Hepatocyte (in vitro differentiated cells): ENCODE results near the gene HSCB. TPM values are rescaled to one million over a fixed set of nuclear protein-coding genes. Genes with fewer than 3 reads are reported as not detected.

Source experiments
- DNase-seq: peaks from one replicate; pipeline ENCODE4 v3.0.0-alpha.2; 2016; ENCODE audit warnings: low spot score
- H2AFZ ChIP-seq: fragments of 200-600 bp; sonication (generic); 2 replicates; pipeline ENCODE4 v1.6.0; 2016; ENCODE audit warnings: antibody characterized with exemption, mild to moderate bottlenecking
- H3K27ac ChIP-seq: fragments of 200-600 bp; sonication (generic); 2 replicates; pipeline ENCODE4 v1.5.1; 2016; ENCODE audit warnings: mild to moderate bottlenecking
- H3K27me3 ChIP-seq: fragments of 200-600 bp; sonication (generic); 2 replicates; pipeline ENCODE4 v1.6.1; 2016
- H3K36me3 ChIP-seq: fragments of 200-600 bp; sonication (generic); replicated peaks from 2 replicates; pipeline ENCODE4 v1.5.1; 2016; ENCODE audit warnings: low read depth; ENCODE audit not compliant: insufficient read depth
- H3K4me1 ChIP-seq: fragments of 200-600 bp; sonication (generic); 2 replicates; pipeline ENCODE4 v1.5.1; 2016; ENCODE audit warnings: mild to moderate bottlenecking, moderate library complexity; ENCODE audit not compliant: insufficient read depth
- H3K4me2 ChIP-seq: fragments of 200-600 bp; sonication (generic); 2 replicates; pipeline ENCODE4 v1.6.0; 2016
- H3K4me3 ChIP-seq: fragments of 200-600 bp; sonication (generic); 2 replicates; pipeline ENCODE4 v1.5.1; 2016; ENCODE audit warnings: mild to moderate bottlenecking
- H3K79me2 ChIP-seq: fragments of 200-600 bp; sonication (generic); 2 replicates; pipeline ENCODE4 v1.6.0; 2017; ENCODE audit warnings: mild to moderate bottlenecking
- H3K9me2 ChIP-seq: fragments of 200-600 bp; sonication (generic); replicated peaks from 2 replicates; pipeline ENCODE4 v1.6.0; 2017; ENCODE audit warnings: mild to moderate bottlenecking; ENCODE audit not compliant: insufficient read depth
- H3K9me3 ChIP-seq: fragments of 200-600 bp; sonication (generic); 2 replicates; pipeline ENCODE4 v1.5.1; 2016; ENCODE audit warnings: low read depth, mild to moderate bottlenecking
- H4K20me1 ChIP-seq: fragments of 200-600 bp; sonication (generic); 2 replicates; pipeline ENCODE4 v1.6.0; 2016; ENCODE audit warnings: mild to moderate bottlenecking; ENCODE audit not compliant: insufficient read depth, poor library complexity, severe bottlenecking
- EZH2 ChIP-seq: fragments of 200-600 bp; sonication (generic); IDR thresholded peaks from 2 replicates; pipeline ENCODE4 v1.6.1; 2016; ENCODE audit warnings: antibody characterized with exemption, mild to moderate bottlenecking, borderline replicate concordance
- EZH2phosphoT487 ChIP-seq: fragments of 200-600 bp; sonication (generic); IDR thresholded peaks from one replicate; pipeline ENCODE4 v1.6.1; 2018; ENCODE audit warnings: antibody characterized with exemption, mild to moderate bottlenecking, low read depth, moderate library complexity; ENCODE audit not compliant: unreplicated experiment, severe bottlenecking
- WGBS: methylation state at CpG from one replicate; pipeline ENCODE4 v1.1.6; 2016; ENCODE audit warnings: low lambda C conversion rate; ENCODE audit errors: missing lambda C conversion rate; 5-methylcytosine and 5-hydroxymethylcytosine counted together
- polyA plus RNA-seq: library from polyadenylated mRNA; unstranded; fragments of >200 nt; fragmentation: Nextera tagmentation; extraction: Ambion mirVana; gene quantifications from 2 replicates; pipeline ENCODE4 v1.2.1, GENCODE V29; 2016
- total RNA-seq: library from RNA; depleted of rRNA; stranded (reverse); fragments of >200 nt; gene quantifications from 2 replicates; pipeline ENCODE4 v1.2.3, GENCODE V29; 2014
- TF ChIP-seq, protein P1 (sequence below): fragments of 200-600 bp; sonication (generic); IDR thresholded peaks from 2 replicates; pipeline ENCODE4 v1.5.1; 2016; ENCODE audit warnings: antibody characterized with exemption, mild to moderate bottlenecking; ENCODE audit not compliant: poor library complexity

The HSCB gene
- total and polyA plus RNA-seq, 2 experiments from 2014 or later, result 22.6 to 30.8 TPM

DNA sequence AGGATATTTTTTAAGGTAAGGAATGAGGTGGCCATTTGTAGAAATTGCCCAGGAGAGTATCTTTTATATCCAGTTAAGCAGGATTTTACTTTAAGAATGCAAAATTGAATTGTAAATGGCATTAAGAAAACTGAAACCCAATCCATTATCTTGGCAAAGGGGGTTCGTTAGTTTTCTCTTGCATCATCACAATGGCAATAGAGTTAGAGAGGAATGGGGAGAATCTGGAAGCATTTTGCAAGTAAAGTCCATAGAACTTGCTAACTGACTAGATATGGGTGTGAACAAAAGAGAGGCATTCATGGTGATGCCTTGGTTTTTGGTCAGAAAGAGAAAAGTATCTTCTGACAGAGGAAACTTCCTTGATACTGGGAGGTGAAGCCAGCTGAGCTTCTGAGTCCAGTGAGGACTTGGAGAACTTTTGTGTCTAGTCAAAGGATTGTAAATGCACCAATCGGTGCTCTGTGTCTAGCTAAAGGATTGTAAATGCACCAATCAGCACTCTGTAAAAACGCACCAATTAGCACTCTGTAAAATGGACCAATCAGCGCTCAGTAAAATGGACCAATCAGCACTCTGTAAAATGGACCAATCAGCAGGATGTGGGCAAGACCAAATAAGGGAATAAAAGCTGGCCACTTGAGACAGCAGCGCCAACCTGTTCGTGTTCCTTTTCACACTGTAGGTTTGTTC, 27.0 kb downstream of the HSCB start:
- Histone ChIP-seq H3K36me3 (no peaks in the 10 kb centered on the region), H3K9me2 (no peaks in the 10 kb centered on the region), H3K9me3 (no peaks in the 10 kb centered on the region), H3K79me2 (peaks cover 9% of the 10 kb centered on the region), H4K20me1 (no peaks in the 10 kb centered on the region), H3K27me3 (no peaks in the 10 kb centered on the region), H2AFZ (no peak overlapping the region), H3K4me2 (no peak overlapping the region), H3K4me1 (no peaks in the 10 kb centered on the region), H3K27ac (no peak overlapping the region), H3K4me3 (no peak overlapping the region)
- WGBS, result 93% methylated on average over 6 of the region's 6 CpGs
- no peak for DNase-seq
- TF ChIP-seq EZH2, result no peak
- no peak for TF ChIP-seq EZH2phosphoT487

DNA sequence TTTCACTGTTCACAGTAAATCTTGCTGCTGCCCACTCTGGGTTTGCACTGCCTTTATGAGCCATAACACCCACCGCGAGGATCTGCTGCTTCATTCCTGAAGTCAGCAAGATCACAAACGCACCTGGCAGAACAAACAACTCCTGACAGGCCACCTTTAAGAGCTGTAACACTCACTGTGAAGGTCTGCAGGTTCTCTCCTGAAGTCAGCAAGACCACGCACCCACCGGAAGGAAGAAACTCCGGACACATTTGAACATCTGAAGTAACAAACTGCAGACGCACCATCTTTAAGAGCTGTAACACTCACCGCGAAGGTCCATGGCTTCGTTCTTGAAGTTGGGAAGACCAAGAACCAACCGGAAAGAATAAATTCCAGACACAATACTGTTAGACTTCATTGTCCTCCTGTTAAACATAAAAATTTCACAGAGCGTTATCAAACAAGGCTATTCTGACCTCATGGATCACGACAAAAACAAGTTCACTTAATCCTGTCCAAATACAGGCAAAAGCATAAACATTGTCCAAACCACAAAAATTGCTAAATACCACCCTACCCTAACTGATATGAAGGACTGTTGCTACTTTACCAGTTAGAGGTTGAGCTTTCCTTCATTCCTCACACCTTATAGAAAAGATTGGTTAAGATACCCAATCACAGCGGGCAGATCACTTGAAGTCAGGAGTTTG, 27.7 kb downstream of the HSCB start:
- DNase-seq, result no peak
- Histone ChIP-seq H2AFZ (no peak overlapping the region), H3K79me2 (peaks cover 15% of the 10 kb centered on the region), H3K4me3 (no peak overlapping the region), H3K27me3 (no peaks in the 10 kb centered on the region), H3K9me2 (no peaks in the 10 kb centered on the region), H3K36me3 (no peaks in the 10 kb centered on the region), H3K9me3 (no peaks in the 10 kb centered on the region), H3K4me1 (peaks cover 5% of the 10 kb centered on the region), H4K20me1 (no peaks in the 10 kb centered on the region), H3K4me2 (no peak overlapping the region), H3K27ac (no peak overlapping the region)
- TF ChIP-seq EZH2 (no peak), EZH2phosphoT487 (no peak)
- TF ChIP-seq, protein P1, sequence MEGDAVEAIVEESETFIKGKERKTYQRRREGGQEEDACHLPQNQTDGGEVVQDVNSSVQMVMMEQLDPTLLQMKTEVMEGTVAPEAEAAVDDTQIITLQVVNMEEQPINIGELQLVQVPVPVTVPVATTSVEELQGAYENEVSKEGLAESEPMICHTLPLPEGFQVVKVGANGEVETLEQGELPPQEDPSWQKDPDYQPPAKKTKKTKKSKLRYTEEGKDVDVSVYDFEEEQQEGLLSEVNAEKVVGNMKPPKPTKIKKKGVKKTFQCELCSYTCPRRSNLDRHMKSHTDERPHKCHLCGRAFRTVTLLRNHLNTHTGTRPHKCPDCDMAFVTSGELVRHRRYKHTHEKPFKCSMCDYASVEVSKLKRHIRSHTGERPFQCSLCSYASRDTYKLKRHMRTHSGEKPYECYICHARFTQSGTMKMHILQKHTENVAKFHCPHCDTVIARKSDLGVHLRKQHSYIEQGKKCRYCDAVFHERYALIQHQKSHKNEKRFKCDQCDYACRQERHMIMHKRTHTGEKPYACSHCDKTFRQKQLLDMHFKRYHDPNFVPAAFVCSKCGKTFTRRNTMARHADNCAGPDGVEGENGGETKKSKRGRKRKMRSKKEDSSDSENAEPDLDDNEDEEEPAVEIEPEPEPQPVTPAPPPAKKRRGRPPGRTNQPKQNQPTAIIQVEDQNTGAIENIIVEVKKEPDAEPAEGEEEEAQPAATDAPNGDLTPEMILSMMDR, result no peak
- 84% methylated on average over 14 of the region's 14 CpGs for WGBS

DNA sequence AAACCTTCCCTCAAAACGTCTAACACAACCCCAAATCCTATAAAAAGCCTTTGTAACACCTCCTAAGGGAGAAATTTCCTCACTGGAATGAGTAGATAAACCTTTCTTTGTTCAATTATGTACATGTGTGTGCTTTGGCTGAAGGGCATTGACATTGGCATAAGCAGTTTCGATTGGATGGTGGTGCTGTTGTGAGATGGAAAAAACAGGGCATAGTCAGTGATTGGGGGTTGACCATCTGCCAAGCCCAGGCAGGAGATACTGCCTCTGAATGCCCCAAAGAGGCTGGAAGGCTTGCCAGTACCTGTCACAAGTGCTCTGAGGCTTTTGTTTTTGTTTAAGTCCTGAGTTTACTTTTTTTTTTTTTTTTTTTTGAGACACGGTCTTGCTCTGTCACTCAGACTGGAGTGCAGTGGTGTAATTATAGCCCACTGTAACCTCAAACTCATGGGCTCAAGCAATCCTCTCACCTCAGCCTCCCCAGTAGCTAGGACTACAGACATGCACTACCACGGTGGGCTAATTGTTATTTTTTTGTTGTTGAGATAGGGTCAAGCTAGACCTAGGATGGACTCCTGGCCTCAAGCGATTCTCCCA, 29.5 kb downstream of the HSCB start:
- WGBS, result 86% methylated on average over 5 of the region's 5 CpGs
- peaks cover 9% of the 10 kb centered on the region for H3K4me1 ChIP-seq
- H3K9me3 ChIP-seq, result no peaks in the 10 kb centered on the region
- TF ChIP-seq EZH2, result no peak
- no peaks in the 10 kb centered on the region for H3K9me2 ChIP-seq
- no peak overlapping the region for H2AFZ ChIP-seq
- H3K27ac ChIP-seq, result no peak overlapping the region
- H3K36me3 ChIP-seq, result no peaks in the 10 kb centered on the region
- H4K20me1 ChIP-seq, result no peaks in the 10 kb centered on the region
- H3K79me2 ChIP-seq, result peaks cover 33% of the 10 kb centered on the region
- no peak overlapping the region for H3K4me3 ChIP-seq
- DNase-seq, result no peak
- no peaks in the 10 kb centered on the region for H3K27me3 ChIP-seq
- no peak overlapping the region for H3K4me2 ChIP-seq

DNA sequence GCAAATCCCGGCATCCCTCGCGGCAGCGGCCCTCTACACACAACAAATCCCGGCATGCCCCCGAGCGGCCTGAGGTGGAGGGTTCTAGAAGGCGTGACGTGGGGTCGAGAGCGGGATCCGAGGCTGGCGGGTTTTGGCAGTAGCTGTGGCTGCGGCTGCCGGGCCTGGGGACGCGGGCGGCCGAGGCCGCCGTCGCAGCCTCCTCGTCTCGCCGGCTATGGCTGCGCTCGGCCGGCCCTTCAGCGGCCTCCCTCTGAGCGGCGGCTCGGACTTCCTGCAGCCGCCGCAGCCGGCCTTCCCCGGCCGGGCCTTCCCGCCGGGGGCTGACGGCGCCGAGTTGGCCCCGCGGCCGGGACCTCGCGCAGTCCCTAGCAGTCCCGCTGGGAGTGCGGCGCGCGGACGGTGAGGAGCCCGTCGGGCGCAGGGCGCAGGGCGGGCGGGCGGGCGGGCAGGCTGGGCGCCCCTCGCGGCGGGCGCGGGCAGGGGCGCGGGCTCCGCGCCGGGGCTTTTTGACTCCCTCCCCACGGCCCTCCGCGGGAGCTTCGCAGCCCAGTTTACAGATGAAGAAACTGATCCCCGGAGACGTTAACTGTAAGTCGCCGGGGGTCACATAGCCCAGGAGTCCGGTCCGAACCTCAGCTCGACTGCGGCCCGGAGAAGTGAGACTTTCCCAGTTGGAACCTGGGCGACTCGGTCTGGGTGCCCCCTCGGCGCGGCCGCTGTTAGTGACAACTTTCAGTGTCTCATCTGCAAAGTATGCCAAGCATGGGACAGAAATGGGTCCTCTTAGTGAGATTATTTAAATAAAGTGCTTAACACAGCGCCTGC, 31.0 kb downstream of the HSCB start, which contains the start of gene CCDC117:
TSS of gene CCDC117 (plus strand) at position 63 of the 828 bp plus-strand sequence. CDS start at position 218, 155 bp downstream.
- Histone ChIP-seq H3K36me3 (no peaks in the 10 kb centered on the region), H3K27ac (peak within 1 kb of the TSS; percentile 99), H2AFZ (peak within 1 kb of the TSS; percentile 93), H3K4me1 (peaks cover 9% of the 10 kb centered on the region), H3K27me3 (no peaks in the 10 kb centered on the region), H3K4me2 (peak within 1 kb of the TSS; percentile 85), H4K20me1 (peaks cover 7% of the 10 kb centered on the region), H3K9me3 (no peaks in the 10 kb centered on the region), H3K79me2 (peaks cover 49% of the 10 kb centered on the region), H3K9me2 (no peaks in the 10 kb centered on the region), H3K4me3 (peak within 1 kb of the TSS; percentile 84)
- TF ChIP-seq EZH2phosphoT487 (no peak), EZH2 (no peak)
- TF ChIP-seq, protein P1, result peak; percentile 12
- WGBS, result under 1% methylated on average over 67 of the region's 92 CpGs
- DNase-seq, result peak; percentile 97
